GM08714 (cell line): ENCODE measurements around the gene RRBP1.

Source experiments
- H3K4me3 ChIP-seq: fragments of 200-500 bp; sonication (Bioruptor generic); 2 replicates; pipeline ENCODE4 v1.5.1; 2014; ENCODE audit warnings: mild to moderate bottlenecking, low read length, inconsistent platforms
- ZNF274 ChIP-seq: IDR thresholded peaks from 2 replicates; pipeline ENCODE4 v1.6.1; 2012; ENCODE audit warnings: mild to moderate bottlenecking, low read depth, low read length

Gene RRBP1

GRCh38 chr20:17697171-17697570, 15.1 kb upstream of the RRBP1 start:
- H3K4me3 ChIP-seq, result no peak overlapping the region
- no peak for TF ChIP-seq ZNF274

- H3K4me3 ChIP-seq, result no peak overlapping the region
- no peak for TF ChIP-seq ZNF274
Measured at GRCh38 chr20:17696287-17696686, 14.2 kb upstream of the RRBP1 start.

GRCh38 chr20:17694767-17695166, 12.7 kb upstream of the RRBP1 start:
- TF ChIP-seq ZNF274, result no peak

GRCh38 chr20:17693444-17694001, 11.5 kb upstream of the RRBP1 start:
- H3K4me3 ChIP-seq, result no peak overlapping the region
- no peak for TF ChIP-seq ZNF274

More at GRCh38 chr20:17694767-17695166, 12.7 kb upstream of the RRBP1 start:
- H3K4me3 ChIP-seq, result no peak overlapping the region

- no peak for TF ChIP-seq ZNF274
- H3K4me3 ChIP-seq, result no peak overlapping the region
Measured at GRCh38 chr20:17691758-17692157, 9.7 kb upstream of the RRBP1 start.

- TF ChIP-seq ZNF274, result no peak
- H3K4me3 ChIP-seq, result no peak overlapping the region
Measured at GRCh38 chr20:17690144-17690543, 8.1 kb upstream of the RRBP1 start.

- TF ChIP-seq ZNF274, result no peak
- no peak overlapping the region for H3K4me3 ChIP-seq
Measured at GRCh38 chr20:17688965-17689364, 6.9 kb upstream of the RRBP1 start.

GRCh38 chr20:17687800-17688199, 5.8 kb upstream of the RRBP1 start:
- TF ChIP-seq ZNF274, result no peak
- no peak overlapping the region for H3K4me3 ChIP-seq

- TF ChIP-seq ZNF274, result no peak
- H3K4me3 ChIP-seq, result no peak overlapping the region
Measured at GRCh38 chr20:17685168-17685567, 3.1 kb upstream of the RRBP1 start.

GRCh38 chr20:17684077-17684888, 2.2 kb upstream of the RRBP1 start:
- H3K4me3 ChIP-seq, result no peak overlapping the region
- TF ChIP-seq ZNF274, result no peak

GRCh38 chr20:17683218-17684076, 1.4 kb upstream of the RRBP1 start:
- H3K4me3 ChIP-seq, result no peak overlapping the region
- no peak for TF ChIP-seq ZNF274

GRCh38 chr20:17682889-17683198, 802 bp upstream of the RRBP1 start:
- H3K4me3 ChIP-seq, result peak overlapping the region; percentile 56; the same call in 1 of the 2 replicates
- TF ChIP-seq ZNF274, result no peak

GRCh38 chr20:17681726-17682102, 328 bp downstream of the RRBP1 start:
- peak overlapping the region; percentile 75 for H3K4me3 ChIP-seq
- TF ChIP-seq ZNF274, result no peak

- no peak for TF ChIP-seq ZNF274
- H3K4me3 ChIP-seq, result peak overlapping the region; percentile 75
Measured at GRCh38 chr20:17680836-17681725, 961 bp downstream of the RRBP1 start.
